IPS-18a (cell line): ENCODE measurements around the gene RNF220.
A peak's percentile ranks its signal among the peaks of the same experiment; 100 is the strongest.

Experiments used
- H3K27ac ChIP-seq: one replicate; pipeline ENCODE4 v1.5.1; 2013; ENCODE audit warnings: low read length
- H3K27me3 ChIP-seq: one replicate; pipeline ENCODE4 v1.6.1; 2013; ENCODE audit warnings: mild to moderate bottlenecking, low read length; ENCODE audit not compliant: control insufficient read depth, insufficient read depth
- H3K36me3 ChIP-seq: one replicate; pipeline ENCODE4 v1.6.1; 2013; ENCODE audit warnings: low read depth, low read length; ENCODE audit not compliant: control insufficient read depth
- H3K4me1 ChIP-seq: one replicate; pipeline ENCODE4 v1.6.1; 2013; ENCODE audit warnings: low read depth, low read length; ENCODE audit not compliant: control insufficient read depth
- H3K4me3 ChIP-seq: one replicate; pipeline ENCODE4 v1.5.1; 2013; ENCODE audit warnings: low read length
- H3K9ac ChIP-seq: one replicate; pipeline ENCODE4 v1.6.1; 2013; ENCODE audit warnings: mild to moderate bottlenecking, low read length, moderate library complexity
- H3K9me3 ChIP-seq: one replicate; pipeline ENCODE4 v1.6.1; 2013; ENCODE audit warnings: low read depth, low read length; ENCODE audit not compliant: control insufficient read depth

The RNF220 gene

GRCh38 chr1:44537538-44537937, 132.5 kb downstream of the RNF220 start:
- Histone ChIP-seq H3K4me1 (peaks cover 47% of the 10 kb centered on the region), H3K4me3 (no peak overlapping the region), H3K27me3 (peaks cover 16% of the 10 kb centered on the region), H3K9me3 (no peaks in the 10 kb centered on the region), H3K9ac (no peak overlapping the region), H3K36me3 (no peaks in the 10 kb centered on the region), H3K27ac (no peak overlapping the region)

GRCh38 chr1:44537956-44538355, 132.9 kb downstream of the RNF220 start:
- Histone ChIP-seq H3K27ac (no peak overlapping the region), H3K4me1 (peaks cover 46% of the 10 kb centered on the region), H3K36me3 (no peaks in the 10 kb centered on the region), H3K9ac (no peak overlapping the region), H3K4me3 (no peak overlapping the region), H3K9me3 (no peaks in the 10 kb centered on the region), H3K27me3 (peaks cover 16% of the 10 kb centered on the region)

- H3K27me3 ChIP-seq = peaks cover 29% of the 10 kb centered on the region
- H3K4me1 ChIP-seq = peaks cover 58% of the 10 kb centered on the region
- no peak overlapping the region for H3K4me3 ChIP-seq
- no peak overlapping the region for H3K9ac ChIP-seq
- H3K36me3 ChIP-seq = no peaks in the 10 kb centered on the region
- no peaks in the 10 kb centered on the region for H3K9me3 ChIP-seq
- H3K27ac ChIP-seq = no peak overlapping the region
Observed at GRCh38 chr1:44539991-44540730, 135.1 kb downstream of the RNF220 start.

GRCh38 chr1:44542420-44543063, 137.5 kb downstream of the RNF220 start:
- Histone ChIP-seq H3K4me1 (peaks cover 45% of the 10 kb centered on the region), H3K4me3 (peak overlapping the region; percentile 39), H3K9me3 (no peaks in the 10 kb centered on the region), H3K27me3 (peaks cover 51% of the 10 kb centered on the region), H3K36me3 (no peaks in the 10 kb centered on the region), H3K27ac (peak overlapping the region; percentile 79), H3K9ac (peak overlapping the region; percentile 46)

GRCh38 chr1:44543064-44543744, 138.1 kb downstream of the RNF220 start:
- Histone ChIP-seq H3K9ac (peak overlapping the region; percentile 46), H3K4me1 (peaks cover 40% of the 10 kb centered on the region), H3K27ac (peak overlapping the region; percentile 79), H3K4me3 (peak overlapping the region; percentile 44), H3K36me3 (no peaks in the 10 kb centered on the region), H3K9me3 (no peaks in the 10 kb centered on the region), H3K27me3 (peaks cover 53% of the 10 kb centered on the region)

- Histone ChIP-seq H3K9me3 (no peaks in the 10 kb centered on the region), H3K27ac (no peak overlapping the region), H3K4me3 (peak overlapping the region; percentile 44), H3K36me3 (no peaks in the 10 kb centered on the region), H3K27me3 (peaks cover 53% of the 10 kb centered on the region), H3K4me1 (peaks cover 40% of the 10 kb centered on the region), H3K9ac (peak overlapping the region; percentile 6)
Observed at GRCh38 chr1:44543786-44544185, 138.7 kb downstream of the RNF220 start.

GRCh38 chr1:44544960-44545359, 139.9 kb downstream of the RNF220 start:
- Histone ChIP-seq H3K27me3 (peaks cover 51% of the 10 kb centered on the region), H3K36me3 (no peaks in the 10 kb centered on the region), H3K9me3 (no peaks in the 10 kb centered on the region), H3K4me3 (no peak overlapping the region), H3K9ac (no peak overlapping the region), H3K27ac (no peak overlapping the region), H3K4me1 (peaks cover 38% of the 10 kb centered on the region)

GRCh38 chr1:44545961-44546360, 140.9 kb downstream of the RNF220 start:
- peaks cover 34% of the 10 kb centered on the region for H3K4me1 ChIP-seq
- no peaks in the 10 kb centered on the region for H3K9me3 ChIP-seq
- no peak overlapping the region for H3K27ac ChIP-seq
- no peak overlapping the region for H3K4me3 ChIP-seq
- H3K36me3 ChIP-seq = no peaks in the 10 kb centered on the region
- no peak overlapping the region for H3K9ac ChIP-seq
- H3K27me3 ChIP-seq = peaks cover 44% of the 10 kb centered on the region

GRCh38 chr1:44546403-44547053, 141.5 kb downstream of the RNF220 start:
- no peak overlapping the region for H3K4me3 ChIP-seq
- no peak overlapping the region for H3K27ac ChIP-seq
- H3K4me1 ChIP-seq = peaks cover 34% of the 10 kb centered on the region
- peaks cover 39% of the 10 kb centered on the region for H3K27me3 ChIP-seq
- no peaks in the 10 kb centered on the region for H3K36me3 ChIP-seq
- H3K9ac ChIP-seq = no peak overlapping the region
- H3K9me3 ChIP-seq = no peaks in the 10 kb centered on the region

GRCh38 chr1:44547361-44547760, 142.3 kb downstream of the RNF220 start:
- no peaks in the 10 kb centered on the region for H3K9me3 ChIP-seq
- peaks cover 37% of the 10 kb centered on the region for H3K27me3 ChIP-seq
- H3K4me1 ChIP-seq = peaks cover 27% of the 10 kb centered on the region
- H3K9ac ChIP-seq = no peak overlapping the region
- H3K4me3 ChIP-seq = no peak overlapping the region
- no peaks in the 10 kb centered on the region for H3K36me3 ChIP-seq
- H3K27ac ChIP-seq = no peak overlapping the region

GRCh38 chr1:44547837-44548236, 142.8 kb downstream of the RNF220 start:
- Histone ChIP-seq H3K9ac (no peak overlapping the region), H3K4me3 (no peak overlapping the region), H3K9me3 (no peaks in the 10 kb centered on the region), H3K27ac (no peak overlapping the region), H3K36me3 (no peaks in the 10 kb centered on the region), H3K27me3 (peaks cover 37% of the 10 kb centered on the region), H3K4me1 (peaks cover 23% of the 10 kb centered on the region)
